NCI-H2029 (cell line): ENCODE results near the gene RNF26.

Experiments used
- DNase-seq: peaks from one replicate; lab custom pipeline; 2025; lab: John Stamatoyannopoulos, UW

Gene RNF26

DNA sequence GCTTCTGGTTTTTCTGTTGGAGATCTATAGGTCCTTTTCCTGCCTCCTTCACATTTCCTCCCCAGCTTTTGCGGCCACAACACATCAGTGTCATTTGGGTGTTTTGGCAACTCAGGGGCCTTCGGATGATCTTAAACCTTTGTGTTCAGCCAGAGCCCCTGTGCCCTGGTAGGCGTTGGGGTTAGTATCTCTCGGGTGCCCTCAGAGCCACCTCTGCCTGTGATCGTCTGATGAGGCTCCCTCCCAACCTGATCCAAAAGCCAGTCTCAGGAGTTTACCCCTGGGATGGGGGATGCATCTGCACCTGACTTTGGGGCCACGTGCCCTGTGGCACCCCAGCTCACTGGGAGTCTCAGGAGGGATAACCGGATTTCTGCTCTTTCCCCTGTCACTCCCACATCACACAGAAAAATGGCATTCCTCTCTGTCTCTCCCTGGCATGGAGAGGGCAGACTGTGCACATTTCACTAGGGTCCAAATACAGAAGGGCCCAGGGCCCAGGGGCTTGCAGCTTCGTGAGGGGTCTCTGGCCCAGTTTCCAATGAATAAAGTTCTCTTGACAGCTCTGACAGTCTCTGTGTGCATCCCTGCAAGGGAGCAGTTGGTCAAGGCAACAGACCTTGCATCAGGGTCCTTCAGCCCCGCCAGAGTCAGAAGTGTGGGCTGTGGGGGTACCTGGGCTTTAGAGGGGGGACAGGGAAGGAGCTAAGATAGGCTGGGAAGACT lies 2.6 kb downstream of the RNF26 start:
- DNase-seq, result no peak

DNA sequence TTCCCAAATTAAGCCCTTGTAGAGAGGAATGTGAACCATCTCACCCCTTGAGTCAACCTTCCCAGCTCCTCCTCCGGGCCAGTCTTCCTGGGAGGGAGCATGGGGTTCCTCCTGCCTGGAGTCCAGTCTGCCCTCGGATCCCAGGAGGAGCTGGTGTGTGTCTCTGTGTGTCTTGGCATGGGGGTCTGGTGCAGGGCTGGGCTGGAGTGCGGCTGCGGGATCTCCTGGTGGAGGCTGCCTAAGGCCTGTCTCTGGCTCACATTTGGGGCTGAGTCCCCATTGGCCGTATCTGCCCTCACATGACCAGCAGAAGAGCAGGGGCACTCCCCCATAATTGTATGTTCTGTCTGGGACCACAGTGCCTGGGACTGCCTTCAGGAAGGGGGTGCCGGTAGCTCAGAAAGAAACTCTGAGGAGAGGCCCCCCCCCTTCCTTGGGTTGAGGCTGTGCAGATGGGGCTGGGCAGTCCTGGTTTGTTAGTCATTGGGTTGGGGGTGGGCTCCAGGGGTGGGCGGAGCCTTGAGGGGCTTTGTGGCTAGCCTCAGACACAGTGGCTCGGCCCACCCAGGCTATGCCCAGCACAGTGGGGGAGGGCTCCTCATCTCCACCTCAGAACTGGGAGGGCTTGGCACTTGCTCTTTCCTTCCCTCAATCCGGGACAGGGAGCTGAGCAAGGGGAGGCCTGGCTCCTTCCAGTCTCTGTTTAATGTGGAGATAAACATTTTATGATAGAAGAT lies 3.4 kb downstream of the RNF26 start:
- no peak for DNase-seq

GRCh38 chr11:119338318-119338890 lies 4.1 kb downstream of the RNF26 start:
- peak; percentile 27 for DNase-seq

GRCh38 chr11:119338965-119339588 lies 4.8 kb downstream of the RNF26 start:
- DNase-seq, result no peak

- DNase-seq, result no peak
Observed at GRCh38 chr11:119339589-119340334, 5.4 kb downstream of the RNF26 start.

DNA sequence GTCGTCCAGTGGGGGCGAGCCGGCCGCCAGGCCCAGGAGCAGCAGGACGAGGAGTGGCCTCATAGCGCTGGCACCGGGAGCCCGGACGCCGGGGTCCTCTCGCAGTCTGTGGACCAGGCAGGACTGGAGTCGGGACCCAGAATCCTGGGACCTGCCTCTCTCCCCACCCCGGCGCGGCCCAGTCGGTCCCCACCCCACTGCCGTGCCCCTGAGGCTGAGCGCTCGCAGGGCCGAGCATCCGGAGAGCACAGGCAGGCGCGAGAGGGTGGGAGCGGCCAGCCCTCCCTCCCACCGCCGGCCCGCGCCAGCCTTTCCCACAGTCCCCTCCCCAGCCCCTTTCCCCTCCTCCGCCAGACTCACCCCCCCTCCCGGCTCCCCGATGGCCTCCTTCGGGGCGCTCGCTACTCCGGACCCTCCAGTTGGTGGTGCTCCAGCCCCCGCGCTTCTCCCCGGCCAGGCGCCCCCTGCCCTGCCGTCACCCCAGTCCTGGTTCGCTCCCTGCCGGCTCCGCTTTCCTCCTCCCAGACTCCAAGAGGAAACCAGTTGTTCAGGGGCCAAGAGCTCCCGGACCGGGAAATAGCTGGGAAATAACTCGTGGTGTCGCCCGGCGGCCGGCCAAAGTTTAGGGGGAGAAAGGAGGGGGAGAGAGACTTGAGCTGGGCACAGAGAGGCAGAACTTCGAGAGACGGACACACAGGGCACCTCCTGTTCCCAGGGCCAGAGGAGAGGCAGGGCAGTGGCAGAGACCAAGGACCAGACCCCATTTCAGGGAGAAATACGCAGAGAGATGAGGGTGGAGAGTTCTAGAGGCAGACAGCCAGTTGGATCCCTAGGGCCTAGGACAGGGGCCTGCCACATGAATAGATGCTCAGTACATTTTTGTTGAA lies 6.3 kb downstream of the RNF26 start, which contains the start of gene C1QTNF5:
Gene C1QTNF5, minus strand, starts transcription at position 549 of the 887 bp plus-strand sequence. Its CDS starts 486 bp downstream, at position 63.
- no peak for DNase-seq

DNA sequence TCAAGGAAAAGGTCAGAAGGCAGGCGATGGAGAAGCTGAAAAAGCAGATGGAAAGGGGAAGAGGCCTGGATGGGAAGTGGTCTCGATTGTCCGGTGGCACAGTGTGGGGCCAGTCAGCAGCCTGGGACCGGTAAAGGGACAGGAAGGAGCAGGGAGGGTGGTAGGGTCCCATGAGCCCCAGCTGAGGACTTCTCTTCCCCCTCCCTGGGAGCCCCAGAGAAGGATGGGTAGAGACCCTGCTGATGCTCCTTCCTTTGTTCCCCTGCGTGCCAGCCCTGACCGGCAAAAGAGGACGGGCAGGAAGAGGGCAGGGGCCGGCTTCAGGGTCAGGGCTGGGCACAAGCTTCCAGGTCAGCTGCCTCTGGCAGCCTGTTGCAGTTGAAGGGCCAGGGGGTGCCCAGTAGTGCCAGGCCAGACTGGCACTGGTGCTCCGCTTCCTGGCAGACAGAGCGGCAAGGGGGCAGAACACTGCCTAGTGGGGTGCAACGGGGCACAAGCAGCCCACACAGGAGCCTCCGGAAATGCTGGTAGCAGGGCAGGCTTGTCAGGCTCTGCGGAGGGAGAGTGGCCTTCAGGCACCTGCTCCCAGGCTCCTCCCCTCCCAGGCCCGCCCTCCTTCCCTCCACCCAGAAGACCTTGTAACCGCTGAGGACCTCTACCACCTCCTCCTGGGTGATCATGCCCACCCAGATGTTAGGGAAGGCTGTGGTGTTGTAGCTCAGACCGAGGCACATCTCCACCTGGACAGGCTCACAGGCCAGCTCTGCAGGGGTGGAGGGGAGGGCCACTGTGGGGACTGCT lies 7.1 kb downstream of the RNF26 start:
- no peak for DNase-seq

GRCh38 chr11:119342023-119342300 lies 7.6 kb downstream of the RNF26 start:
- no peak for DNase-seq

DNA sequence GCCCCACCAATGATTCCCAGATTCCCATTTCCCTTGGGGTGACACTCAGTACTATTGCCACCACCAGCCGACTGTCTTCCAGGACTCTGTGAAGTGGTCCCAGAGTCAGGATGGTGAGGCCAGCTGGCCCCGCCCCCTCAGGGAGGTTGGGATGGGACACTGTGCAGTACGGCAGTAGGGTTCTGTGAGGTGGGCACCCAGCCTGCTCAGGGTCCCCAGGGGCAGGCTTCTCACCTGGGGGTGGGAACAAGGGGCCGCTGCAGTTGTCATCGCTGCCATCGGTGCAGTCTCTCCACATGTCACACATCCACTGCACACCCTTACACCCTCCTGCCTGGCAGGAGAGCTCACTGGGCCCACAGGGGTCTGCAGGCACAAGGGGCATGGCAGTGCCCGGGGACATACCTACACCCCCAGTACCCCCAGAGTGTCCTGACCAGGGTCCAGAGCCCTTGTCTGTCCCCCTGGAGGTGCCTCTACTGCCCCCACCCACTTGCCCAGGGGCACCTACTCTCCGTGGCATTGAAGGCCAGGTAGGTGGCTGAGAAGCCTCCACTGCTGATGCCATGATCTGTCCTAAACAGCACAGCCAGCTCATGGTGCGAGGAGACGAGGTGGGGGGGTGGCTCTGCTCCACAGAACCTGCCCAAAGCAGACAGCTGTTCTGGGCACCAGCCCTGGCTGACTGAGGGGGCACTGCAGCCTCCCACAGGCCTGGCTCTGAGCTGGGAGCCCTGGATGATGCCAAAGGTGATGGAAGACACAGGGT lies 8.2 kb downstream of the RNF26 start:
- DNase-seq, result no peak

DNA sequence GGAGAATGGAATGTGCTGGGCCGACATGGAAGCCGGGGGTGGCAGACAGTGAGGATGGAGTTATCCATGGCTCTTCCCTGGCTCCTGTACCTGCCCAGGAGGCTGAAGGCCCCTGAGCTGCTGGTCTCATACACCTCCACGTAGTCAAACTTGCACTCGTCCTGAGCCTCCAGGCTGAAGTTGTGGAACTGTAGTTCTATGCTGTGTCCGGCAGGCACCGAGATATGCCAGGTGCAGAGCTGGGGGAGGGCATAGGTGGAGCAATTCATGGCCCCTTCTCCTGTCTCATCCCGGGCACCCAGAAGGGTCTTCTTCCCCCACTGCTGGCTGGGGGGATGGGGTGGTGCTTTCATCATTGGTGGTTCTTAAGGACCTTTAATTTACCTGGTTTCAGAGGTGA lies 9.4 kb downstream of the RNF26 start:
- DNase-seq, result no peak

DNA sequence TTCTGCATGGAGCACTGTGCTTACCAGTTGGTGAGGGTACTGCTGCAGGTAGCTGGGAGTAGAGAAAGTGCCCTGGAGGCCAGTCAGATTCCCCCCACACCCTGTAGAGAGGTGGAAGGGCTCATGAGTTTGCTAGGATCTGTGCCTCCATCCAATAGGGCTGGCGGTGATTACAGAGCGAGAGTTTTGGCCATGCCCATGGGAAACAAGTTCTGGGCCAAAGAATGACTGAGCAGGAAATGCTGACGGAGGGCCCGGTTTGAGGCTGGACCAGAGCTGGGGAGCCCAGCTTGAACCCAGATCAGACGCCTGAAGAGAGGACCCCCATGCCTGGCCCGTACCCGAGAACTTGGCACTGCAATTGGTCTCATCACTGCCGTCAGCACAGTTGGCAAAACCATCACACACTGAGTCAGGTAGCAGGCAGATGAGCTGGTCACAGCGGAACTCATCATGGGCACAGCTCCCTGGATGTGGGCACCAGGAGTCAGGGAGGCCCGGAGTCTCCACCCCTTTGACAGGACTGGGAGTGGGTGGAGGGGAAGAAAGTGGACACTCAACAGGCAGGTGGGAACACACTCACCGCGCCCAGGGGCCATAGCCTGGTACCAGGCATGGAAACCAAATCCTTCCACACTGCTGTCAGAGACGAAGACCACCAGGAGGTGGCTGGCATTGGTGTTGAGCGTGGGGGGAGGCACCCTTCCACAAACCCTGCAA lies 10.1 kb downstream of the RNF26 start:
- DNase-seq, result no peak

DNA sequence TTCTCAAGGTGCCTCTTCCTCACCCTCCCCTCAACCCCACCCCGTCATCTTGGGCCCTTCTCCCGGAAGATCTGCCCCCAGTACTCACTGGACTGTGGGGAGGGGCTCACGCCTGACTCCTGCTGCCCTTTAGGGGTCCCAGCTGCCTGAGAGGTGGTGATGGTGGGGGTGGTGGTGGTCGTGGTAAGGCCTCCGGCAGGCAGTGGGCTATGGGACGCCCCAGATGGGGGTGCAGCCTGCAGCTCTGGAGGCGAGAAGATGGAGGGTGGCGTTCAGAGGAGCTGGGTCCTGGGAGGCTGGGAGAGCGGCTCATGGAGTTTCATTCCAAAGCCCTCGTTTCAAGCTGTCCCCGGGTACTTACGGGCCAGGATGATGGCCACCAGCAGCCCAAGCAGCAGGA lies 11.4 kb downstream of the RNF26 start:
- no peak for DNase-seq

DNA sequence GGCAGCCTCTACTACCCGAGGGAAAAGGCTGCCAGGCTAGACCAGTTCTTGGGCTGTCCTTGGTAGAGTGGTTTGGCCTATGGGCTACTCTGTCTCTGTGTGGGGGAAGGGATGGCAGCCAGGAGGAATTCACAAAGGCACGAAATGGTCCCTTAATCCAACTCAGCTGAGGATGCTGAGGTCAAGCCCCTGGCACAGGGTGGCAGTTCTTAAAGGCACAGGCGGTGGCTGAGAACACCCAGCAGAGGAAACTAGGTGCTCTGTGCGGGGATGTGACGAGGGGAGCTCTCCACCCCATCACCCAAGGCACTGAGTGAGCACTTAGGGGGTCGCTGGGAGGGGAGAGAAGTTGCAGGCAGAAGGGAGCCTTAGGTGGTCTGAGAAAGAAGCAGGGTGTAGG lies 12.3 kb downstream of the RNF26 start, which contains the start of gene MFRP:
Gene MFRP, minus strand, starts transcription at position 101 of the 400 bp plus-strand sequence. CDS start 192 bp downstream, outside the sequence.
- no peak for DNase-seq

DNA sequence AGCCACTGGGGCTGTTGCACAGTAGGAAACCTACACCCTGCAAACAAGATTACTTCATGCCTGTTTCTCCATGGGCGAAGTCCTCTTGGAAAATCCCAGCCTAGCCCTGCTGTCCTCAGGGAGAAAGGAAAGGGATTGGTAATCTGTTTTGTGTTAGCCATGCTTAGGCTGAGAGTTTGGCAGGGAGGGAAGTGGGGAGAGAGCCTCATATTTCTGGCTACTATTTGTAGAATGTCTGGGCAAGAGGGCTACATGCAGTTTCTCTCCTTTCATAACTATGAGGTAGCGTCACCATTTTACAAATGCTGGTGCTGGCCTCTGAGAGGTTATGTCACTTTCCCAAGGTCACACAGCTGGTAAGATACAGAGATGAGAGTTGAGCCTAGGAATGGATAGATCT lies 12.9 kb downstream of the RNF26 start:
- DNase-seq, result no peak

DNA sequence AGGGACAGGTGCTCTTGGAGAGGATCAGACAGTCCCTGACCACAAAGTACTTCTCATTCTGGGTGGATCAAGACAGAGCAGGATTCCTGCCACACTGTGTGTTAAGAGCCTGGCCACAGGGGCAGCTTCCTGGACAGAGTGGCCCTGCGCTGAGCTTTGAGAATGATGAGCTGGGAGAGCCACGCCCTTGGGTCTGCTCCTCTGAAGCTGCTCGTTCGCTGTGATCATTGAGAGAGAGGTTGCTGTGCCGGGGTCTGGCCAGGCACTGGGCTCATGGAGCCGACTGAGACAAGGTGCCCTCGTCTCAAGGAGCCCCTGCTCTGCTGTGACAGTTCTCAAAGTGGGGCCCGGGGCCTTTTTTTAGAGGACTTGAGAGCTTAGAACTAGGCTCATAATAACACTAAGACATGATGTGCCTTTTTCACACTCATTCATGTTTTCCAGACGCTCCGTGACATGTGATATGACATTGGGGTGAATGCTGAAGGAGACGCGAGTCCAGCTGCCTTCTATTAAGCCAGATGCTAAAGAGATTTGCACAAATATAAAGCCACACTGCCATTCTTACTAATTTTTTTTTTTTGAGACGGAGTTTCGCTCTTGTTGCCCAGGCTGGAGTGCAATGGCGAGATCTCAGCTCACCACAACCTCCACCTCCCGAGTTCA lies 13.7 kb downstream of the RNF26 start:
- DNase-seq, result no peak

DNA sequence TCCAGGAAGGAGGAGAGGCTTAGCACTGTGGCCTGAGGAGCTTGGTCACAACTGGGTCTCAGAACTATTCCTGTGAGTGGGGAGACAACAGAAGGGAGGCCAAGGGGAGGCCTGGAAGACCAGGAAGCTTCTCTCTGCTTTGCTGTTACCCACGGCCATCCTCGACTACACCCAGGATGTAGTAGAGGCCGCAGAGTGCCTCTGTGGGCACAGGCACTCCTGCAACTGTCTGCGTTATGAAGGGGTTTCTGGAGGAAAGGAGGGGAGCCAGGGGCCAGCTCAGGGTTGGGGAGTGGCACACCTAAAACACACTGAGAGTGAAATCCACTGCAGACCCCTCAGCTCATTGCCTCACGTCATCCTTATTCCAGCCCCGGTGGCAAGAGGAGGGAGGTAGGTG lies 16.0 kb downstream of the RNF26 start:
- no peak for DNase-seq

GRCh38 chr11:119351232-119351631 lies 16.9 kb downstream of the RNF26 start:
- DNase-seq, result no peak

- peak; percentile 93 for DNase-seq
Observed at GRCh38 chr11:119352857-119353260, 18.5 kb downstream of the RNF26 start.
